Measurements from ENCODE around the gene ABLIM1. TPM values are rescaled to one million over a fixed set of nuclear protein-coding genes. Genes with fewer than 3 reads are reported as not detected.

ABLIM1 gene
- total and polyA plus RNA-seq, 10 of the 15 experiments (the other 5 are each of a cell fraction or from before 2014, with no cell fraction given): 14.2 to 50.5 (median 28.1) TPM

DNA sequence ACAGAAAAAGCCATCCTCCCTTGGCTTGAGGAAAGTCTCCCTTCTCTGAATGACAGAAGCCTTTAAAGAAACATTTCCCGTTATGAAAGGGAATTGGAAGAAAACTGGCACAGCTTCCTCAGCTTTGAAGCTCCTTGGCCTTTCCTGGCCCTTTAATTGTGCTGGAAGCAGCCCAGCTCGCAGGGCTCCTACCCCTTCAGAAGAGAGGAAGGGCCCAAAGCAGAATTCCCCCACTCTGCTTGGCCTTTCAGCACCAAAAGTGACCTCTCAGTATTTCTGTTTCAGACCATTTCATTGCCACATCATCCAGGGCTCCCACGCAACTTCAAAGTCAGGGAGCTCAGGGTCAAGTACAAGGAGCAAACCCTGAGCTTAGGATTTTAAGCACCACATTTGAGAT lies 258.0 kb downstream of the ABLIM1 start:
- ATAC-seq: no peak

More for the DNA sequence above, 258.0 kb downstream of the ABLIM1 start:
- RAD21 ChIA-PET (ENCODE audit: unreplicated experiment): interaction anchor here (0.8 to 5.3 kb wide), 5 partner anchors 12 to 96 kb away, joined by 3 to 27 read pairs (median 3); no protein-coding TSS in a partner anchor
- TF ChIP-seq, protein P1, sequence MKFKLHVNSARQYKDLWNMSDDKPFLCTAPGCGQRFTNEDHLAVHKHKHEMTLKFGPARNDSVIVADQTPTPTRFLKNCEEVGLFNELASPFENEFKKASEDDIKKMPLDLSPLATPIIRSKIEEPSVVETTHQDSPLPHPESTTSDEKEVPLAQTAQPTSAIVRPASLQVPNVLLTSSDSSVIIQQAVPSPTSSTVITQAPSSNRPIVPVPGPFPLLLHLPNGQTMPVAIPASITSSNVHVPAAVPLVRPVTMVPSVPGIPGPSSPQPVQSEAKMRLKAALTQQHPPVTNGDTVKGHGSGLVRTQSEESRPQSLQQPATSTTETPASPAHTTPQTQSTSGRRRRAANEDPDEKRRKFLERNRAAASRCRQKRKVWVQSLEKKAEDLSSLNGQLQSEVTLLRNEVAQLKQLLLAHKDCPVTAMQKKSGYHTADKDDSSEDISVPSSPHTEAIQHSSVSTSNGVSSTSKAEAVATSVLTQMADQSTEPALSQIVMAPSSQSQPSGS (IDR thresholded peaks at IDR 0.05; ENCODE audit: low read length): peak; percentile 15; the same call in 1 of the 2 replicates
- TF ChIP-seq, protein P2, sequence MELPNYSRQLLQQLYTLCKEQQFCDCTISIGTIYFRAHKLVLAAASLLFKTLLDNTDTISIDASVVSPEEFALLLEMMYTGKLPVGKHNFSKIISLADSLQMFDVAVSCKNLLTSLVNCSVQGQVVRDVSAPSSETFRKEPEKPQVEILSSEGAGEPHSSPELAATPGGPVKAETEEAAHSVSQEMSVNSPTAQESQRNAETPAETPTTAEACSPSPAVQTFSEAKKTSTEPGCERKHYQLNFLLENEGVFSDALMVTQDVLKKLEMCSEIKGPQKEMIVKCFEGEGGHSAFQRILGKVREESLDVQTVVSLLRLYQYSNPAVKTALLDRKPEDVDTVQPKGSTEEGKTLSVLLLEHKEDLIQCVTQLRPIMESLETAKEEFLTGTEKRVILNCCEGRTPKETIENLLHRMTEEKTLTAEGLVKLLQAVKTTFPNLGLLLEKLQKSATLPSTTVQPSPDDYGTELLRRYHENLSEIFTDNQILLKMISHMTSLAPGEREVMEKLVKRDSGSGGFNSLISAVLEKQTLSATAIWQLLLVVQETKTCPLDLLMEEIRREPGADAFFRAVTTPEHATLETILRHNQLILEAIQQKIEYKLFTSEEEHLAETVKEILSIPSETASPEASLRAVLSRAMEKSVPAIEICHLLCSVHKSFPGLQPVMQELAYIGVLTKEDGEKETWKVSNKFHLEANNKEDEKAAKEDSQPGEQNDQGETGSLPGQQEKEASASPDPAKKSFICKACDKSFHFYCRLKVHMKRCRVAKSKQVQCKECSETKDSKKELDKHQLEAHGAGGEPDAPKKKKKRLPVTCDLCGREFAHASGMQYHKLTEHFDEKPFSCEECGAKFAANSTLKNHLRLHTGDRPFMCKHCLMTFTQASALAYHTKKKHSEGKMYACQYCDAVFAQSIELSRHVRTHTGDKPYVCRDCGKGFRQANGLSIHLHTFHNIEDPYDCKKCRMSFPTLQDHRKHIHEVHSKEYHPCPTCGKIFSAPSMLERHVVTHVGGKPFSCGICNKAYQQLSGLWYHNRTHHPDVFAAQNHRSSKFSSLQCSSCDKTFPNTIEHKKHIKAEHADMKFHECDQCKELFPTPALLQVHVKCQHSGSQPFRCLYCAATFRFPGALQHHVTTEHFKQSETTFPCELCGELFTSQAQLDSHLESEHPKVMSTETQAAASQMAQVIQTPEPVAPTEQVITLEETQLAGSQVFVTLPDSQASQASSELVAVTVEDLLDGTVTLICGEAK (IDR thresholded peaks at IDR 0.05; ENCODE audit: borderline replicate concordance): no peak
- no peak for TF ChIP-seq ZNF622 (IDR thresholded peaks at IDR 0.05)
- peak; percentile 39; the same call in 1 of the 2 replicates for TF ChIP-seq IKZF1 (conservative IDR thresholded peaks at IDR 0.05)
- peak; percentile 91 for TF ChIP-seq NR2F1 (conservative IDR thresholded peaks at IDR 0.05)
- CTCF ChIA-PET: interaction anchor here (1.5 to 5.7 kb wide), 4 partner anchors 8 to 97 kb away, joined by 3 to 25 read pairs (median 5); no protein-coding TSS in a partner anchor
- WGBS (ENCODE audit: insufficient coverage, insufficient replicate concordance, low lambda C conversion rate, missing lambda C conversion rate): 22% methylated on average over 3 of the region's 3 CpGs
- Histone ChIP-seq H3K4me2 (ENCODE audit: control insufficient read depth, insufficient read depth) (no peak overlapping the region), H2AFZ (ENCODE audit: control insufficient read depth, low read depth, low read length) (no peak overlapping the region), H3K9ac (ENCODE audit: control insufficient read depth, insufficient read depth, low read length) (no peak overlapping the region), H3K79me2 (ENCODE audit: control insufficient read depth, insufficient read depth, low read length) (no peaks in the 10 kb centered on the region), H3K27ac (ENCODE audit: control insufficient read depth, insufficient read depth) (no peak overlapping the region), H4K20me1 (ENCODE audit: control insufficient read depth, insufficient read depth) (no peaks in the 10 kb centered on the region), H3K27me3 (replicated peaks in 1 of 2; ENCODE audit: control insufficient read depth in 2 of 2, insufficient read depth in 2 of 2, low read length in 1 of 2) (peaks cover 5 to 7% of the 10 kb centered on the region in 2 experiments; a peak in 3 of 4 replicates), H3K4me3 (no peak overlapping the region), H3K9me3 (replicated peaks; ENCODE audit: control insufficient read depth, insufficient read depth, low read length) (no peaks in the 10 kb centered on the region; the same call in 2 of the 3 replicates), H3K36me3 (ENCODE audit: control insufficient read depth in 2 of 2, insufficient read depth in 2 of 2, low read length in 1 of 2) (no peaks in the 10 kb centered on the region), H3K4me1 (ENCODE audit: control insufficient read depth, insufficient read depth, low read length) (peaks cover 13% of the 10 kb centered on the region; the same call in 1 of the 2 replicates)
- POLR2A ChIA-PET: no interaction called here
- BruUV-seq (replicated peaks): no TSS peak
- FAIRE-seq (no peak), DNase-seq (ENCODE audit: low read depth, low spot score) (no peak)
- in situ Hi-C loops (cut with MboI): no loop called here
- SMC1A ChIA-PET (ENCODE audit: uncharacterized antibody, unreplicated experiment): interaction anchor here (0.7 to 2.0 kb wide), 3 partner anchors 11 to 32 kb away, joined by 3 to 7 read pairs (median 7); no protein-coding TSS in a partner anchor
- intact Hi-C loops (cut with micrococcal nuclease; ENCODE audit: unreplicated experiment): no loop called here
